Globus pallidus (tissue), 1 donor: ENCODE results near the gene SLC25A15.
"Not testable (repeated sequence)": the region's sequence is repeated elsewhere in the genome, so short reads cannot be mapped to it uniquely, and the experiment has no call there.

Experiments
- DNase-seq: peaks from one replicate; pipeline ENCODE4 v3.0.0-alpha.2; 2015; ENCODE audit warnings: low spot score

SLC25A15 gene

DNA sequence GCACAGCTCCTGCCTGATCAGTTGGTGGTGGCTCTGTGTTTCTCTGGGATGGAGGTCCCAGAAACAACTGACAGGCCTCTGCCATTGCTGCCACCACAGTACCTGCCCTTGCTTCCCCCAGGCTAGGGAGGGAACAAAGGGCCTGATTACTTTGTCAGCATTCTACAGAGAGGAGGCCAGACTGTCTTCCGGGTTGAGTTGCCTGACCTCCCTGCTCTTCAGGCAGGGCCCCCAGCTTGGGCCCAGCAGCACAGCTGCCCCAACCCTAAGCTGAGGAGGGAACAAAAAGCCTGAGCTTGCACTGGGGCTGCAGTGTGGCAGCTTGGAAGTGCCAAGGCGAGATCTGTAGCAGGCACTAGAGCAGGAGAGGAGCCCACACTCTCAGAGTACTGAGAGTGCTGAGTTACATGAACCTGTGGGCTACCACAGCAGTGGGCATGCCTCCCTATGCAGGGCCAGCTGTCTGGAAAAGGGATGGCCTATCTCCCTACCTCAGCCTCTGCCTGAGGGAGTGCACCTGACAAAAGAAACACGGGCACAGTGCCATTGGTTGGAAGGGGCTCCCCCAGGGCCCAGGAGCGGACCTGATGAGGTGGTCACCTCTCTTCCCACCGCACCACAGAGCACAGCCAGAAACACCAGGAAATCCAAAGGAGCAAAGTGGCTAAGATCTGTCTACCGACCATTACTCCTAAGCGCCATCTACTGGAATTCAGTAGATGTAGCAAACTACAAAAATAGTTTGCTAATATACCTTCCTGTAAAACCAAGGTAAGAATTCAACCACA is 24.4 kb downstream of the SLC25A15 start:
- DNase-seq, result no peak

DNA sequence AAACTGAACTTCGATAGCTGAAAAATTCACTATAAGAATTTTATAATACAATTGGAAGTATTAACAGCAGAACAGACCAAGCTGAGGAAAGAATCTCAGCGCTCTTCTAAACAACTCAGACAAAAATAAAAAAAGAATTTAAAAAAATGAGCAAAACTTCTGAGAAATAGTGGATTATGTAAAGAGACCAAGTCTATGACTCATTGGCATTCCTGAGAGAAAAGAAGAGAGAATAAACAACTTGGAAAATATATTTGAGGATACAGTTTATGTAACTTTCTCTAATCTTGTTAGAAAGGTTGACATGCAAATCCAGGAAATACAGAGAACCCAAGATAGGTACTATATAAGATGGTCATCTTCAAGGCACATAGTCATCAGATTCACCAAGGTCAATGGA is 25.4 kb downstream of the SLC25A15 start:
- no peak for DNase-seq

DNA sequence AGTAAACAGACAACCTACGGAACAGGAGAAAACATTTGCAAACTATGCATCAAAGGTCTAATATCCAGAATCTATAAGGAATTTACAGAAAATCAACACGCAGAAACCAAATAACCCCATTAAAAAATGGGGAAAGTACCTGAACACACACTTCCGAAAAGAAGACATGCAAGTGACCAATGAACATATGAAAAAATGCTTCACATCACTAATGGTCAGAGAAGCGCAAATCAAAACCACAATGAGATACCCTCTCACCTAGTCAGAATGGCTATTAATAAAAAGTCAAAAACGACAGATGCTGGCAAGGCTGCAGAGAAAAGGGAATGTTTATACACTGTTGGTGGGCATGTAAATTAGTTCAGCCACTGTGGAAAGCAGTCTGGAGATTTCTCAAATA is 29.5 kb downstream of the SLC25A15 start:
- DNase-seq, result no peak

DNA sequence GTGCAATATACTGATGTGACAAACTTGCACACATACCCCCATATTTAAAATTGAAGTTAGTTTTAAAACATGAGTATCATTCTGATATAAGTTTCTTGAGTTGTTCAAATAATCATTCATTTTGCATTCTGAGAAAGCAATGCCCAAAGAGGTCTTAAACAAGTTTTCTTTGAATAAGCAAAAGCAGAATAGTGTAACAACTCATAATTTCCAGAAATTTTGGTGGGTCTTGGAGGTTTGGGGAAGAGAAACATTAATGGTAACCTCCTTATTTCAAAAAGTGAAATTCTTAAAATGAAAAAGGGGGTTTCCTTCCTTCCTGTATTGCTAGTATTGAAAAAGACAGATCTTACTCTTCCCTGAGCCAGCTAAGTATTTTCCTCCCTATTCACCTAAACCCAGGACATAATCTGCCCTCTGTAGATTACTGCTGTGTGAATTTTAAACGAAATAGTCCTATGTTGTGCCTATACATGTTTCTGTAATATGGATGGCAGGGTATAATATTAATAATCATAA is 30.4 kb downstream of the SLC25A15 start:
- no peak for DNase-seq

DNA sequence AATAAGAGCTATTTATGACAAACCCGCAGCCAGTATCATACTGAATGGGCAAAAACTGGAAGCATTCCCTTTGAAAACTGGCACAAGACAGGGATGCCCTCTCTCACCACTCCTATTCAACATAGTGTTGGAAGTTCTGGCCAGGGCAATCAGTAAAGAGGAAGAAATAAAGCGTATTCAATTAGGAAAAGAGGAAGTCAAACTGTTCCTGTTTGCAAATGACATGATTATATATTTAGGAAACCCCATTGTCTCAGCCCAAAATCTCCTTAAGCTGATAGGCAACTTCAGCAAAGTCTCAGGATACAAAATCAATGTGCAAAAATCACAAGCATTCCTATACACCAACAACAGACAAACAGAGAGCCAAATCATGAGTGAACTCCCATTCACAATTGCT is 50.3 kb downstream of the SLC25A15 start:
- not testable (repeated sequence) for DNase-seq

DNA sequence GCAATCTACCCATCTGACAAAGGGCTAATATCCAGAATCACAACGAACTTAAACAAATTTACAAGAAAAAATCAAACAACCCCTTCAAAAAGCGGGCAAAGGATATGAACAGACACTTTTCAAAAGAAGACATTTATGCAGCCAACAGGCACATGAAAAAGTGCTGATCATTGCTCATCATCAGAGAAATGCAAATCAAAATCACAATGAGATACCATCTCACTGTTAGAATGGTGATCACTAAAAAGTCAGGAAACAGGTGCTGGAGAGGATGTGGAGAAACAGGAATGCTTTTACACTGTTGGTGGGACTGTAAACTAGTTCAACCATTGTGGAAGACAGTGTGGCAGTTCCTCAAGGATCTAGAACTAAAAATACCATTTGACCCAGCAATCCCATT is 51.5 kb downstream of the SLC25A15 start:
- DNase-seq, result not testable (repeated sequence)
